Stimulated activated naive CD8-positive, alpha-beta T cell treated with anti-CD3 and anti-CD28 coated beads, Interleukin-15, amount 100 ng/mL, for 72 hours (primary cell): Measurements from ENCODE around the gene CCDC152.
"Not testable (repeated sequence)": the region's sequence is repeated elsewhere in the genome, so short reads cannot be mapped to it uniquely, and the experiment has no call there.

ENCODE experiments used
- ATAC-seq: fragments of 150-1000 bp; cut with Tn5 transposase; 2 replicates; pipeline ENCODE4 v1.10.0; 2021; ENCODE audit warnings: mild to moderate bottlenecking, moderate library complexity
- DNase-seq, 2 donors: peaks; one replicate each; pipeline ENCODE4 v3.0.0; 2021 to 2022
- H3K27ac Mint-ChIP-seq, 2 donors: one replicate each; pipeline ENCODE4 v1.8.0; 2022; ENCODE audit warnings: mild to moderate bottlenecking in 2 of 2, mixed read lengths in 2 of 2, moderate library complexity in 2 of 2
- H3K27me3 Mint-ChIP-seq: one replicate; pipeline ENCODE4 v1.8.0; 2022; ENCODE audit warnings: mixed read lengths
- H3K4me1 Mint-ChIP-seq: one replicate; pipeline ENCODE4 v1.8.0; 2022; ENCODE audit warnings: mild to moderate bottlenecking, mixed read lengths
- H3K4me3 Mint-ChIP-seq, 2 donors: one replicate each; pipeline ENCODE4 v1.8.0; 2022; ENCODE audit warnings: mild to moderate bottlenecking in 2 of 2, mixed read lengths in 2 of 2, moderate library complexity in 1 of 2
- H3K9me3 Mint-ChIP-seq, 2 donors: one replicate each; pipeline ENCODE4 v1.8.0; 2022; ENCODE audit warnings: mixed read lengths in 2 of 2

The CCDC152 gene

DNA sequence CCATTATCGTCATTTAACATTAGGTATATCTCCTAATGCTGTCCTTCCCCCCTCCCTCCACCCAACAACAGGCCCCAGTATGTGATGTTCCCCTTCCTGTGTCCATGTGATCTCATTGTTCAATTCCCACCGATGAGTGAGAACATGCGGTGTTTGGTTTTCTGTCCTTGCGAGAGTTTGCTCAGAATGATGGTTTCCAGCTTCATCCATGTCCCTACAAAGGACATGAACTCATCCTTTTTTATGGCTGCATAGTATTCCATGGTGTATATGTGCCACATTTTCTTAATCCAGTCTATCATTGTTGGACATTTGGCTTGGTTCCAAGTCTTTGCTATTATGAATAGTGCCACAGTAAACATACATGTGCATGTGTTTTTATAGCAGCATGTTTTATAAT is 87.8 kb downstream of the CCDC152 start:
- not testable (repeated sequence) for H3K27ac Mint-ChIP-seq

DNA sequence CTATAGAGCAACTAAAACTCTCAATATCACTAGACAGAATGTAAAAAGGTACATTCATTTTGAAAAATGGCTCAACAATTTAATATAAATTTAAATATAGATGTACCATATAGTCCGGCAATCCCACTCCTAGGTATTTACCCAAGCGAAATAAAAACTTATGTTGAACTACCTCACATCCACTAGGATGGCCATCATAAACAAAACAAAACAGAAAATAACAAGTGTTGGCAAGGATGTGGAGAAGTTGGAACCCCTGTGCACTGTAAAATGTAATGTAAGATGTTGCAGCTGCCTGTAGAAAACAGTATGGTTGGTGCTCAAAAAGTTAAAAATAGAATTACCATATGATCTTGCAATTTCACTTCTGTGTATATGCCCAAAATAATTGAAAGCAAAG is 91.9 kb downstream of the CCDC152 start:
- Mint-ChIP-seq H3K9me3 (no peaks in the 10 kb centered on the region), H3K4me3 (no peak overlapping the region)

More for the DNA sequence above, 87.8 kb downstream of the CCDC152 start:
- H3K27me3 Mint-ChIP-seq, H3K9me3 Mint-ChIP-seq, ATAC-seq, H3K4me1 Mint-ChIP-seq, H3K4me3 Mint-ChIP-seq, DNase-seq: not testable (repeated sequence)

GRCh38 chr5:42851481-42851880 is 94.9 kb downstream of the CCDC152 start:
- DNase-seq (no peak), ATAC-seq (no peak)
- Mint-ChIP-seq H3K27me3 (no peaks in the 10 kb centered on the region), H3K4me1 (no peaks in the 10 kb centered on the region), H3K27ac (no peak overlapping the region), H3K4me3 (no peak overlapping the region), H3K9me3 (no peaks in the 10 kb centered on the region)

More for the DNA sequence above, 91.9 kb downstream of the CCDC152 start:
- no peaks in the 10 kb centered on the region for H3K4me1 Mint-ChIP-seq
- H3K27ac Mint-ChIP-seq, result no peak overlapping the region
- ATAC-seq, result no peak
- no peak for DNase-seq
- H3K27me3 Mint-ChIP-seq, result no peaks in the 10 kb centered on the region
